GM23248 (cell line): ENCODE results near the gene FREM2.

Experiments used
- EZH2 ChIP-seq: fragments of 200-600 bp; sonication (generic); IDR thresholded peaks from 2 replicates; pipeline ENCODE4 v1.6.1; 2018; ENCODE audit warnings: antibody characterized with exemption, mild to moderate bottlenecking; ENCODE audit not compliant: insufficient read depth, poor library complexity, severe bottlenecking
- EZH2phosphoT487 ChIP-seq: fragments of 200-600 bp; sonication (generic); IDR thresholded peaks from 2 replicates; pipeline ENCODE4 v1.6.1; 2018; ENCODE audit warnings: antibody characterized with exemption, moderate library complexity, mild to moderate bottlenecking, low read depth; ENCODE audit not compliant: insufficient read depth

GRCh38 chr13:38922170-38922569 lies 235.3 kb downstream of the FREM2 start:
- no peak for TF ChIP-seq EZH2
- no peak for TF ChIP-seq EZH2phosphoT487
